HG03575 (cell line): ENCODE measurements around the gene ALK.
"Not testable (repeated sequence)": the region's sequence is repeated elsewhere in the genome, so short reads cannot be mapped to it uniquely, and the experiment has no call there.

ENCODE experiments used
- ATAC-seq: cut with Tn5 transposase; IDR thresholded peaks from one replicate; pipeline ENCODE4 v1.9.1; 2021; ENCODE audit not compliant: unreplicated experiment, insufficient number of reproducible peaks, low FRiP score; ENCODE audit errors: extremely low read depth

Gene ALK

DNA sequence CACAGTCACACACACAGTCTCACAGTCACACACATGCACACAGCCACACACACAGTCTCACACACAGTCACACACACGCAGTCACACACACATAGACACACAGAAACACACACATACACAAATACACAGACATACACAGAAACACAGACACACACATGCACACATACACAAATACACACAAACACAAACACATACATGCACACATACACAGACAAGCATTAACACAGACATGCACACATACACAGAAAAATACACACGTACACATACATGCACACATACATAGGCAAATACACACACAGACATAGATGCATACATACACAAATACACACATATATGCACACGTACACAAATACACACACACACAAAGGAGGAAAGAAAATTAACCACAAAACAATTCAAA is 150.5 kb downstream of the ALK start:
- no peak for ATAC-seq

DNA sequence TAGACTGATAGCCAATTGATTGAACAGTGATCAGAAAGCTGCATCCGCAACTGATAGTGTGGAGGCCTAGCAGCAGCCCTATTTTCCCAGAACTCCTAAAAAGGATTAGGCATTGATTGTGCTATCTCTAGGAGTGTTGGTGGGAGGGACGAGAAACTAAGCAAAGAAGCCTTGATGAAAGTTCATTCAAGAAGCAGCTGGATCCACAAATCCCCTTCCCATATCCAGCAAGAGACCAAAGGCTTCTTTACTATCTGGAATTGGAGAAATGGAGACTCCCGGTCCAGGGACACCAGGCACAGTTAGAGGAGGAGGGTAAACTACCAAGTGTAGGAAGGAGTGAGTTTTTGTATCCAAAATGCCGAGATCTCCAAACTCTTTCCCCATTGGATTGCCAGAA is 151.5 kb downstream of the ALK start:
- ATAC-seq = no peak

DNA sequence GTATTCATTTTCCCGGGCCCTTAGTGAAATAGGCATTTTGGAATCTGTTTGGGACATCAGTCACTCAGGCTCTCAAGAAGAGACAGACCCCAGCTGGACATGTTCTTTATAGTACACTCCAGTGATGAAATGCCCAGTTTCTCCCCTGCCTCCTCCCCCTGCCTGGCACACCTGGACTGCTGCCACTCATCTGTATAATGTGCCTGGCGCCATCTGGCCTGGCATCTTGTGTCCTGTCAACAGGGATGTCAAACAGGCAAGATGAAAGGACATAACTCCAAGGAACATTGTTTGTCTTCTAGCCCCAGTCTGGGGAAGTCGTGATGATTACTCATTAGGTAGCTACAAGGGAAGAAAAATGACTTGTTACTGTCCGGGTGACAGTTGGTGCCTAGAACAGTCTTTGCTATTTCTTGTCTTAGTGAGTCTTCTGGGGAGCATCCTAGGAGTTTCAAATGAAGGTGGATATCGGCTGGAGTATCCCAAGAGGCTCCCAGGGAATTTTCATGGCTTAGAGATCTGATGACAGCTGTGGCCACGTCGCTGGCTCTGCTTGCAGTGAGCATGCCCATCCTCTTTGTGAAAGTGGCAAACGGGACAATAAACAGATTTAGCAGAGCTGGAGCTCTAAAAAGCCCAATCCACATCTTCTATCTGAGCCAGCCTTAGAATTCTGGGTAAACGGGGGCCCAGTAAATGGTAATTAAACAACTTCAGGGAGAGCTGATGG is 153.6 kb downstream of the ALK start:
- no peak for ATAC-seq

DNA sequence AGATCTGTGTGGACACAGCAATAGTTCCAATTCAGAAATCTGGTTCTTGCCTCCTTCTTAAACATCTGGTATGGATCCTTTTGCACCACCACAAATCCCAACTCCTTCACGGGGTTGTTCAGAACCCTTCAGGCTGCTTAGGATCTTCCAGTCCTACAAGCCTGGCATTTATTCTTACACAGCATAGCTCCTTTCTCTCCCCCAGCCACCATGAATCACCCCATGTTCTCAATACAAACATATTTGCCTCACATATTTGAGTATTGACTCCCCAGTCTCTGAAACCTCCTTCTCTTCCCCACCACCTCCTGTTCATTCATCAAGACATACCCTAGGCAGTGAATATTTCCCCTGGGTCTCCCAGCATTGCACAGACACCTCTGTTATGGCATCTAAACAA is 155.2 kb downstream of the ALK start:
- no peak for ATAC-seq

DNA sequence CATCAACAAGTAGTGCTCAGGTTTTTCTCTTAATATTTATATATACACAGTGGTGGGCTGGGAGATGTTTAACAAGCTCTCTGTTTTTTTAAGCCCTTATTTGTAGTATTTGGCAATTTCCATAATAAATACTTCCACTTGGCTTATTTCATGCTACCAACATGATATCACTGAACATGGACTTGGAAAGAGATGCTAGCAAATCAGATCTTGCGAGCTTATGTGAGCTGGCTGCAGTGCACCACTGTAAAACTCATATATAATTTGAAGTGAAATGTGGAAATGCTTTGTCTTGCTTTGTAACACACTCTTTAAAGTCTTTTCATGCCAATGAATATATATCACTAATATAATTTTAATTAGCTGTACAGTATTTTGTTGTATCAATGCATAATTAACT is 155.7 kb downstream of the ALK start:
- ATAC-seq = no peak

DNA sequence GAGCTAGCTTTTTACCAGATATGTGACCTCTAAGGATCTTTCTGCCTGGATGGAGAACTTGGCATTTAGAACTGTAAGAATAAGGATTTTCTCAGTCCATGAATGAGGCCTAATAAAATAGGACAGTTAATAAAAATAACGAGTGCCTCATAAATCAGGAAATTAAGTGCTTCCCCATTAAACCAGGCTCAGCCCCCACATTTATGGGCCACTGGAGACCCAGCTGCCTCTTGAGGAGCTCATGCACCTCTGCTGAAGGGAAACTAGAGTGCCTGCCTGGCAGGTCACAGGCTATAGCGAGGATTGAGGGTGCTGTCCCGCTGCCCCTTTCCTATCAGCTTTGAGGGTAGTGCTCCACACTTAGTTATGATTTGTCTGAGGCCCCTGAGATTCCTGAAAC is 158.0 kb downstream of the ALK start:
- ATAC-seq = no peak

DNA sequence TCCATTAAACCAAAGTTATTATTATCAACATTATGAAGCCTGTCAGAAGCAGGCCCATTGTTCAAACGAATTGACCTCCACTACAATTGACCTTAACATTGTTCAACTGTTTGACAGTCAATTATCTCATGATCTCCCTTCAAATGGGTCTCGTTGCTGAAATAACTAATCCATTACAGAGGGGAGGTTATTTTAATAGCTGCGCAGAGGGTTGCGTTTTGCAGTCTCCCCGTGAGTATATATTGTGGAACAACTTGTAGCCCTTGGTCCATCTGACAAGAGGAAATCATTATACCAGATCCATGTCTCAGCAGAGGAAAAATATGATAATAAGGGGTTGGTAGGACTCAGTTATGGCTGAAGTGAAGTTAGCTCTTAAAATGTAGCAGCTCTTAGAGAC is 159.1 kb downstream of the ALK start:
- no peak for ATAC-seq

DNA sequence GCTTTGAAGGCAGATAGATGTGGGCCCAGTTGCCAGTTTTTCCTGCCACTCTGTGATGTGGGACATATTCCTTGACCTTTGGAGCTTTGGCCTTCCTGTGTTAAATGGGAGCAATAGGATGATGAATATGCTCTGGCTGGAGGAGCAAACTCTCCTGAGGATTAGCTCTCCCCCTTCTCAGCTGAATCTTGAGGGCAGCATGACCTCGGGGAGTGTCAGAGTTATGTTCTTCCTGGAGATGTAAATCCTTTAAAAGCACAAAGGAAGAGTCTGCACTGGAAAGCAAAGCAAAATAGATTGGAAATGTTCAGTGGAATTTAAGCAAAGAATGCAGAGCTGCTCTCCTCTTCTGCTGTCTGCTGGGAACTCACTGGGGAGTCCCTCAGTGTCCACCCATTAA is 160.1 kb downstream of the ALK start:
- ATAC-seq = no peak

DNA sequence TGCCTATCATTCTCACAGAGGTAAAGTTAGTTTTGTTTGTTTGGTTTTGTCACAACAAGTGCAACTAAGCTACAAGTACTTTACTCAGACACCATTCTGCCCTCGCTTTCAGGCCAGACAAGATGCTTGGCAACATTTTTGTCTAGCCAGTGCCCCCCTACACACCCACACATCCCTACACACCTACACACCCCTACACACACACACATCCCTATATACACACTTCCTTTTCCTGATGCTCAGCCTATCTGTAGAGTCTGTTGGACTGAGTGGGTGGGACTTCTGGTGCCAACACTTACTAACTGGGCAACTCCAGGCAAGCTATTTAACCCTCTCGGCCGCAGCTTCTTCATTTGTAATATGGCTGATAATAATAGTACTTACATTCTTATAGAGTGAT is 161.4 kb downstream of the ALK start:
- no peak for ATAC-seq

DNA sequence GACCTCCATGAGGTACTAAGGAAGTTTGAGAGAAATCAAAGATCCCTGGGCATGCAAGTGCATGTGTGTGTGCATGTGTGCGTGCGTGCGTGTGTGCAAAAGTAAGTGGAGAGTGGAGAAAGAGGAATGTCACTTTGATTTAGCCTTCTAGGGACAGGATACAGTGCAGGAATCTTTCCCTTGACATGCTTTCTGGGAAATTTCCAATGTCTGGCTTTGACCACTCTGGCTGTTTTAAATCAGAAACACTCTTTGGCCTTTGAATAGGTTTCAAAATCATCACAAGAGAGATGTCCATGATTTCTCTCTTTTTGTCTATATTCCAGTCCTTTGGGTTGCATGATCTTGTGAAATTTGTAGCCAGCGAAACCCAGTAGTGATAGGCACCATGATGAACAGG is 162.0 kb downstream of the ALK start:
- no peak for ATAC-seq

DNA sequence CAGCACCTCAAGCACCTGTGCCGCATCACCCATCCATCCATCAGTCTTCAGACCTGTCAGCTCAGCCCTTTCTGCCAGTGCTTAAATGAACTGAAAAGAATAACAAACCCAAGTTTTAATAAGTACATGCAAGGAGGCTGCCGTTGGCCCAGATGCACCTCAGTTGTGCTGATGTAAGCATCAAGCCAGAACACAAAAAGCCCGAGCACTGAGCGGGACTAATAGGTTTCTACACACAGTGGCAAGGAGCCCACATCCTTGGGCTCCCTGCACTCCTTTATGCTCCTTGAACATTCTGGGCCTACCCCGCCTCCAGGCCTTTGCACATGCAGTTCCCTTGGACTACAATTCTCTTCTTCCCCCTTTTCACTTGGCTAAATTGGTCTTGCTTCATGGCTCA is 165.6 kb downstream of the ALK start:
- no peak for ATAC-seq

DNA sequence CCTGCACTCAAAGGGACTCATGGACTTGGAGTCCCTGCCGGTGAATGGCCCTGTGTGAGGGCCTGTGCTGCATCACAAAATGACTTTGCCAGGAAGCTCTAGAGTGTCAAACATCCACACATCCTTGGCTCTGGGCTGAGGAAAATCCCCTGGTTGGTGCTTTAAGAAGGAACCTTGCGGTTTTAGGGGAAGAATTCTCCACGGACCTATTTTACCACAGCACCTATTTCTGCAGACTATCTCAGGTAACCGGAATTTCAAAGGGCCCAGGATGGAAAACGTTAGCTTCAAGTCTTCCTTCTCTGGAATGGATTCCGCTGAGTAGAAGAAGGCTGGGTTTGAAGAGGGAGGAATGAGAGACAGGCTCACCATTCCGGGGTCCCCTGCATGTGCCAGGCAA is 166.2 kb downstream of the ALK start:
- ATAC-seq = no peak

DNA sequence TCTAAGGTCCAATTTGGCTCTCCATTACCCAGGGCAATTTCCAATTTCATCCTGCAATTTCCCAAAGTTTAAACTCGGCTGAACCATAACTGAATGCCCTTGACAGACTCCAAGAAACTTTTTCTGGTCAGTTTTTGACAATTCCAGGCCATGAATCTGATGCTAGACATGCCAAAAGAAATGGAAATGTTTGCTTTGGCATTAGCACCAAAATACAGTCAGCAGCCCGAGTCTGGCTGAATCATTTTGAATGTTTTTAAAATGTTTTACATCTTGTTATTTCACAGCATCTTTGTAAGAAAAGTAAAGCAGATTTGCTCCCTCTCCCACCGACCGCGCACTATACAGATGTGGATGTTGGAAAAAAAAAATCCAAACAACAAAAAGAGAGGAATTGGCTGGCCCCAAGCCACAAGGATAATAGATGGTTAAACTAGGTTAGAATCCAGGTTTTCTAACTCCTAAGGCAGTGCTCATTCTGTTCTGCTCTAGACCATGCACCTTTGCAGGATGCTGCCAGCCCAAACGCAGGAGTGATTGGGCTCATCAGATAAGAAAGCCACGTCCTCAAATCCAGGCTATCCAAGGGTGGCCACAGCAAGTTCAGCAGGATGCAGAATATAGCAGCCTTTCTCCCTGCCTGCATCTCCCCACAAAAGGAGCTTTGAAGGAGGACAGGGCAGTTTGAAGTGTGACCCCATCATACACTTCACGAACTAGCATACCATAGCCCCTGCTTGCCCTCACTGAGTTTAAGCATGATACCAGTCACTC is 167.5 kb downstream of the ALK start:
- ATAC-seq = no peak

DNA sequence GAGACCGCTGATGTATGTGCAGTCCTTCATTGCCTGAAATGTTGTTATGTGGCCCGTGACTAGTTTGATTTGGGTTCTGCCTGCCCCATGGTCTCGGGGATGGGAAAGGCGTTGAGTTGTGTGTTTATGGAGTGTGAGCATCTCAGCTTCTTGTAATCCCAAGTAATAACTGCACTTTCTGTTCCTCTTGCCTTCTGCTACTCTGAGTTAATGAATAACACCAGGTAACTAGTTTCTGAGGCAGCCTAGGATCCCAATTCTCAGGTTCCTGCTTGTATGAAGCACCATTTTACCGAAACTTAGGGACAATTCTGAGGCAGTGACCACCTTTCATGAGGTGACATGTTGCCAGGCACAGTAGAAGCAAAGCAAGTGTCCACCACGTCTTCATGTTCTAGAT is 170.0 kb downstream of the ALK start:
- no peak for ATAC-seq

DNA sequence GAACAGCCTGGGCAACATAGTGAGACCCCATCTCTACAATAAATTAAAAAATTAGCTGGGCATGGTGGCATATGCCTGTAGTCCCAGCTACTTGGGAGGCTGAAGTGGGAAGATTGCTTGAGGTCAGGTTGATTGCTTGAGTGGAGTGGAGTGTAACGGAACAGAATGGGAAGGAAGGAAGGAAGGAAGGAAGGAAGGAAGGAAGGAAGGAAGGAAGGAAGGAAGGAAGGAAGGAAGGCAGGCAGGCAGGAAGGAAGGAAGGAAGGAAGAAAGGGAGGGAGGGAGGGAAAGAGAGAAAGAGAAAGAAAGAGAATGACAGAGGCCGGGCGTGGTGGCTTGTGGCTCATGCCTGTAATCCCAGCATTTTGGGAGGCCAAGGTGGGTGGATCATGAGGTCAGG is 170.9 kb downstream of the ALK start:
- not testable (repeated sequence) for ATAC-seq

DNA sequence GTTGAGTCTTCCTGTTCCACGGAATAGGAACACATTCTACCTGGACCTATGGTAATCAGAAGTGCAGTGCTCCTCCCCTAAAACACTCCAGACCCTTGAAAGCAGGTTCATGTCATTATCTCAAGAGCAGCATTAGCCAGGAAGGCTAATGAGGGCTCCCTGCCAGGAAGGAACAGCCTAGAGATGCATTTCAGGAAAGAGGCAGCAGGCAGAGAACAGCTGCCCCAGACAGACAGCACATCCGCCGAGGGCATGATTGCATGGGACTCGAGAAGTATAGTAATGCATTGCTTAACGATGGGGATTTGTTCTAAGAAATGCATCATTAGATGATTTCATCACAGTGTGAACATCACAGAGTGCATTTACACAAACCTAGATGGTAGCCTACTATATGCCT is 171.5 kb downstream of the ALK start:
- ATAC-seq = no peak

DNA sequence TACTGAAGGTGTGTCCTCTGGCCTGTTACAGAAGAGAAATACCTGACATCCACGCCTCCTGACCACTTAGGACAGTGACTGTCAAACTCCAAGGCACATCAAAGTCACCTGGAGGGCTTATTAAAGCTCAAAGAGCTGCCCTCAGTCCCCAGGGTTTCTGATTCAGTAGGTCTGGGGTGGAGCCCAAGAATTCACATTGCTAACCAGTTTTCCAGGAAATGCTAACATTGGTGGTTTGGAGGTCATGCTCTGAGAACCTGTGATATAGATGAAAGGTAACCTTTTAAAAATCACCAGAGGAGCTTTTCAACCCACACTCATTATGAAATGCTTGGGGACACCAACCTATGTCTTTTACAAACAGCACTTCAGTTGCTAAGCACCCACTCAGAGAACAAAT is 172.3 kb downstream of the ALK start:
- ATAC-seq = no peak

DNA sequence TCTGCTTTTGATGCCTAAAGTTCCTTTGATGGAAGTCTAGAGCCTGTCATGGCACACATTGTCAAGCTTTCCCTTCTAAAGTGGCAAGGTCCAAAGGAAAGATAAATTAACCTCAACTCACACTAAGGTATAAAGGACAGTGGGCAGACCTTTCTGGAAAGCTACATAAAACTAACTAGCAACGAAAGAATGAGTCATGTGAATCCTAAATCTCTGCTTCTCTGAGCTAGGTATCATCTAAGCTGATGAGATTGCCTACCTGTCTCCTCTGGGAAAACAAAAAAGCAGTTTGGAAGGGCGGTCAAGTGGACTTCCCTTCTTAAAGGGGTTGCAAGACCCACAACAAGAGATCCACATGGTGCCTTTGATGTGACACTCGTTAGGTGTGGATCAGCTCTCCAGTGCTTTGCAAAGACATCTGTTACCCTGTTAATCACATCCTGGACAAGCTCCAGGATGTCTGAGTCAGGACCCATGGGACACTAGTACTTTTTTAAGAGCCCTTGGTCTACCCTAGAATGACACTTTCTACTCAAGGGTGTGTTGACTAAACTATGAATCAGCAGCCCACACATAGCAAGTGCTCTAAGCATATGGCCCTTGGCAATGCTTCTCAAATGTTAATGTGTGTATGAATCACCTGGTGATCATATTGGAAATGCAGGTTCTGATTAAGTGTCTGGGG is 173.5 kb downstream of the ALK start:
- ATAC-seq = no peak

DNA sequence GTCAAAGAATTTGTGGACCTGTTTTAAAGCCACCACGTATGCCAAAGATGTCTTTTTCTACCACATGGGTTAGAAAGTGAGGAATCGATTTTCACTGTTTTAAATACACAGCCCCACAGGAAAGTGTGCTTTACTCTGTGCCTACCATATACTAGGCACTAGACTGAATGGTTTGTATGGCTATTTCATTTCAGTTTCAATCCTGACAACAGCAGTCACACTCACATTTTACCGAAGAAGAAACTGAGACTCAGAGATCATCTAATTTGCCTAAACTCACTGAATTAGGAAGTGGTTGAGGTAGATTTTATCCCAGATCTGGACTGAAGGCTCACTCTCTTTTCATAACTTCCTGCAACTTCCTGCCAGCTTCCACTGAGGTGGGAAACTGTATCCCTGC is 176.4 kb downstream of the ALK start:
- no peak for ATAC-seq

DNA sequence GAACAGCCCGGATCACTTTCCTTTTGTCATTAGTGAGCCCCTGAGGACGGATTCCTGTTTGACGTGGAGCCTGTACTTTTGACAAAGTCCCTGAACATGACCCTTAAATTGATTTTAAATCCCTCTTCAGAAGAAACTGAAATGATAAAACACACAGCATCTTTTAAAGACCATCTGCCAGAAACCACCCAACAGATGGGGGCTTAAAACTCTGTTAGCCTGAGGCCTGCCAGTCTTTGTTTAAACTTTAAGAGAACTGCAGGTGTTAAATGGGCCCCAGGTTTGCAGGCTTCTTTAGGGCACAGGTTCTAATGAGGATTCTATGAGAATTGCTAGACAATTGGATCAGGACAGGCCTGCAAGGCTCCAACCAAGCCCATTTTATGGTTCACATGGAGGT is 177.9 kb downstream of the ALK start:
- no peak for ATAC-seq
